GM15510 (cell line): Measurements from ENCODE around the gene ROR1.

Experiments
- POLR2A ChIP-seq: IDR thresholded peaks from 3 replicates; pipeline ENCODE4 v1.6.1; 2011; ENCODE audit warnings: borderline replicate concordance; ENCODE audit not compliant: insufficient read length; ENCODE audit errors: extremely low read depth

ROR1 gene

DNA sequence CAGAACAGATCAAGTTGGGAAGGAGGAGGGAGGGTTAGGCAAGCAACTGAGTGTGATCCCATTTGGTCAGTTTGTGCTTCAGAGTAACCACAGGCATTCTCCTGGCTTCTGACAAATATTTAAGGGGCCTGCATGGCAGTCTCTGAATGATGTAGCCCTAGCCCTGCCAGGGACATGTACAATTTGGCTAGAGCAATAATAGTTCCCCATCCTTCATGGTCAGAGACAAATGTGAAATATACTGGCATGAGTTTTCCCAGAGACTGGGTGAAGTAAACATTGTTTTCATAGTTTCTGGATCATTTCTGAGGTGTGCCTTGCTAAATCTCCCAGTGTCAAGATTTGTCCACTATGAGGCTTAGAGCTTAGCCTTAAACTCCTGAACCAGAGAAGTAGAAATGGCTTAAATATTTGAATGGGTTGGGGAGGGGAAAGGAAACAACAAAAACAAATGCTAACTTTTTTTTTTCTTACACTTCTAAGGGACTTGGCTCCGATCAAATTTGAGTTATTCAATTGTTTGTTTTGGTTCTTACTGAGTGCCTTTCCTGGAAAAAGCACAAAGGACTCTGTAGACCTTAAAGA lies 387.6 kb downstream of the ROR1 start:
- no peak for TF ChIP-seq POLR2A

DNA sequence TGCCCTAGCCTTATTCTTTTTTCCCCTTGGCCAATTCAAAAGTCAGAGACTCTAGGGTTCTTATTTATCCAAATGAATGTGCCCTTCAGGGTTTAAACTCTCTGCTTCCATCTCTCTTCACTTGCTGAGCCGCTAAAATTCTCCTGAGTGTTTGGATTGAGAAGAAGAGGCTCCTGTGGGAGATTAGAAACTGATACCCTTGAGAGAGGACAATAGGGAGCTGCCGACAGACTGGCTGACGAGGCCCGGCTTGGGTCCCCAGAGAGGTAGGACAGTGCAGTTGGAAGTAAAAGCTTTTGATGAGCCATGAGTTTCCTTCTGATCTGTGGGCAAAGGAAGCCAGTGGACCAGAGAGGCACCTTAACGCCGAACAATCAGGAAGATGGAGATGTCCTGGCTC lies 388.3 kb downstream of the ROR1 start:
- TF ChIP-seq POLR2A = no peak

DNA sequence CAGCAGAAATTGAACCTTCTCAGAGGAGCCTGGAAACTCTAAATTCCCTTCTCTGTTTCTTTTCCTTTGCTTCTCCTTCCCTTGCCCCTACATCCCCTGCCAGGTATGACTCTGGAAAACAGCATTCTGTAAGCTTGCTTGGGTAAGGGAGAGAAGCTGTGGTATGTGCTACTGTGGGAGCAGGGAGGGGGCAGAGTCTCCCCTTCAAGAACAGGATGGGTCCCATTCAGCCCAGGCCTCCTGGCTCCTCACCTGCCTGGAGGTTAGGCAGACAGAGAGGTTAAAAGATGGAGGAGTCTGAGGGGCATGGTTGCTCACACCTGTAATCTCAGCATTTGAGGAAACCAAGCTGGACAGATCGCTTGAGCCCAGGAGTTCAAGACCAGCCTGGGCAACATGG lies 389.0 kb downstream of the ROR1 start:
- no peak for TF ChIP-seq POLR2A

DNA sequence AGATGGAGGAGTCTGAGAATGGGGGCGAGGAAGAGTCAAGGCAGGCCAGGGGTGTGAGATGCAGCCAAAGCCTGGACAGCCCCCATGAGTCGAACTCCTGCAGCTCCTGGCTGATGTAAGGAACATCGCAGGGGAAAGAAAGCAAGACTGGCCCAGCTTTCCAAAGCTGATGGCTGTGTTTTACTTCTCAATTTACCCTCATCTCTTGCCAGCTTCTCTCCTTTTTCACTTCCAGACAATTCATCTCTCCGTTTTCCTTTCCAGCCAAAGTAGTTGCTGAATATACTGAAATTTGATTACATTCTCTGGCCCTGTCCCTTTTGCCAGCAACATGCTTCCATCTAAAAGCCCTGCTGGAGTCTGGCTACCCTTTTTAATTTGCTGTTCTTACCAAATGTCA lies 389.6 kb downstream of the ROR1 start:
- TF ChIP-seq POLR2A = no peak

DNA sequence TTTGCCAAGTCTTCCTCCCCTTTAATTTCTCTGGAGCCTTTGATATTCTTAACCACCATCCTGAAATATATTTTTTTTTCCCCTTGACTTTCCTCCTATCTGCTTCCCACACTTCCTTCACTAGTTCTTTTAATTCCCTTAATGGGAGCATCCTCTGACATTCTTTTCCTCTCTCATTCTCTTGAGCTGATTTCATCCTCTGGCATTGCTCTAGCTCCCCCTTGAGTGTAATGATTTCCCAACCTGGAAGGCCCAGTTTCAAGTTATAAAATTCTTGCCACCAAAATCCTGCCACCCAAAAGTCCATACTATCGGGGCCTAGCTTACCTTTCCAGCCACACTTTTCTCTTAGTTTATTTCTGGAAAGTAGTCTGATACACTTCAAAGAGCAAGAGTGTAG lies 390.2 kb downstream of the ROR1 start:
- no peak for TF ChIP-seq POLR2A

DNA sequence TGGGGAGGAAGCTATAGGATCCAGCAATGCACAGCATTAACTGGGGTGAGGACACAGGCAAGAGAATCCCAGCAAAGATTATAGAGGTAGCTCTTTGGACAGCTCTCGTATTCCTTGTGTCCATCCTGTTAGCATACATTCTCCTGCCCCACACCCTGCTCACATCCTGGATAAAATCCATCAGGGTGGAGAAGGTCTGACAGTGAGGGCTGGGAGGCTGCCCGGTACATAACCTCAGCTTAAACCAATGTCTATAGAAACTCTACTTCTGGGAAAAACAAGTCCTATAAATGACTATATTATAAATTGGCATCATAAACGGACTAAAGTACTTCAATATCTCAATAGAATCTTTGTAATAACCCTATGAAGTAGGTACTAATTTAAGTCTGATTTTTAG lies 392.8 kb downstream of the ROR1 start:
- TF ChIP-seq POLR2A = no peak

DNA sequence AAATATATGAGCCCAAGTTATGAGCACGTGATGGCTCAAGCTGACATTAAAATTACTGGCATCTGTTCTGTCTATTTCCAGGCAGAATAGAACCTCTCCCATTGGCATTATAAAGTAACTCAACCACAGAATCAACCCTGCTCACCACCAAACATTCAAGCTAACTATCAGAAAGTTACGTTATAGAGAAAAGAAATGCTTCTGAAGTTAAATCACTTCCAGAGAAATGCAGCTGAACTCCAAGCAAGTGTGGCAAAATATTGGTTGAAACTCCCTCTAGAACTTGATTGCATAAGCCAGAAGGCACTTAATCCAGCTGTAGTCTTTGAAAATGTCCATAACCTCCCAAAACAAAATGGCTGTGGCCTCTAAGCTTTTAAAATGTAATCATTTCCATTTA lies 393.4 kb downstream of the ROR1 start:
- TF ChIP-seq POLR2A = no peak

DNA sequence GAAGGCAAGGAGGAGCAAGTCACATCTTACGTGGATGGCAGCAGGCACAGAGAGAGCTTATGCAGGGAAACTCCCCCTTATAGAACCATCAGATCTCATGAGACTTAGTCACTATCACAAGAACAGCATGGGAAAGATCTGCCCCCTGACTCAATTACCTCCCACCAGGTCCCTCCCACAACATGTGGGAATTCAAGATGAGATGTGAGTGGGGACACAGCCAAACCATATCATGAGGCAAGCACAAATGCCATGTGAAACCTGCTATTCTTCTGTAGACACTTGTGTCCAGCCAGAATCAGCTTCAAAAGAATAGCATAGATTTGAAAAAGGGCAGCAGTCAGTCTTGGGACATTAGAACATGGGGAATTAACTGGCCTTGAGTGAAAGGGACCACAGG lies 397.4 kb downstream of the ROR1 start:
- TF ChIP-seq POLR2A = no peak

DNA sequence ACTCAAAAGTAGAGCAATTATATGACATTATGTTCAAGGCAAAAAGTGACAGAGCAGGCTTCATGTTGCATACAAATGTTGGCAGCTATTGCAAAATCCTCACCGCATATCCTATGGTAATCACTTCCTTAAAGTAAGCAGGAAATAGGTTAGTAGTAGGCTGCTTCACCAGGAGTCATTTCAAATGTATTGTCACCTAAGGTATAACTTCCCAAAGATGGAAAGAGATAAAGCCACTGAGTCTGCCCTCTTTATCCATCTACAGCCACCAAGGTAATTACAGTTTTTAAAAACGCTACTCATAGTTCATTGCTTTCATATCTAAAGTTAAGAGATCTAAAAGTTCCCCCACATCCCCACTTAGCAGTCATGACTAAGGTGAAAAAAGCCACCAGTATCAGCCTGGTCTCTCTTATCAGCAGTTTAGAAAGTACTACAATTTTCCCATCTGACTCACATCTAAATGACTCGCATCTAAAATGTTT lies 398.0 kb downstream of the ROR1 start:
- no peak for TF ChIP-seq POLR2A

DNA sequence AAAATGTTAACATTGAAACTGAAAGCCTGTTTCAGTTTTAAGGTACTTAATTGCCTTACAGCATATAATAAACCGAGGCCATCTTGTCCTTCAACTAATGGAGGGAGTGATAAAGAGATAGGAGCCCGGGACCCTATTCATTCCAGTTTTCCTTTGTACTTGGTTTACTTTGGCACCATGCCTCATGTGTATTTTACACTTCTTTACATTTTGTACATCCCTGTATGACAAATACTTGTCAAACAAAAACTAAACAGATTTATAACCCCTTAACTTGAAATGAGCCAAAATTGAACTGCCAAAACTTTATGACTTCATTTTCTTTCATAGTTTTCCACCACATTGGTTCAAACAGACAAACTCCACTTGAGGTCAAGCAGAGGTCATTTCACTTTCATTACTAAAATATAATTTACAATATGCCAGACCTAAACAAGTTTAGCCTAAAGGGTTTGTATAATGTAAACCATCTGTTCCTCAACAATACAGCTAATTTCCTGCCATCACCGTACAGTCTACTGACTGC lies 398.7 kb downstream of the ROR1 start:
- TF ChIP-seq POLR2A = no peak

DNA sequence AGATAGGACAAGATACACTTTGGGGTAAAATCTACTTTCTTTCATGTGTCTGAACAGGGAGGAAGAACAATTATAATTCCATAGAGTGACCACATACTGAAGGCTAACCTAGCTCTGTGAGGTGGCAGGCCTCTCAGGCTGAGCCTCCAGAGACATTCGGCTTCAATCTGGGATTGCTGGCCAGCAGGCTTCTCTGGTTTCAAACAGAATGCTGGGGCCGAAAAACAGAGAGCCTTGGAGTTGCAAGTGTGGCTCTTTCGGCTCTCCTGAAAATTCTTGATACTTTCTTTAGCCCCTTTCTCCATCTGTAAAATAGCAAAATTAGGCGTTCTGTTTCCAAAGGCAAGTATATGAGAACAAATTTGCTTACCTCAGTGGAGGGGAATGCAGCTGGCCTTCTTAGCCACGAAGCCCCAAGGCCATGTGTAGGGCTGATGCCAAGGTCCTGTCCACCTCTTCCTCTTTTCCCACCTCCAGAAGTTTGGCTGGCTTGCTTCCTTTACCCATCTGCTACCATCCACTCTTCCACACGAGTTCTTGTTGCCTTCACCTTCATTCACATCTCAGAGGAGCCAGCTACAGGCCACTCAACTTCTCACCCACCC lies 399.6 kb downstream of the ROR1 start:
- TF ChIP-seq POLR2A = no peak

DNA sequence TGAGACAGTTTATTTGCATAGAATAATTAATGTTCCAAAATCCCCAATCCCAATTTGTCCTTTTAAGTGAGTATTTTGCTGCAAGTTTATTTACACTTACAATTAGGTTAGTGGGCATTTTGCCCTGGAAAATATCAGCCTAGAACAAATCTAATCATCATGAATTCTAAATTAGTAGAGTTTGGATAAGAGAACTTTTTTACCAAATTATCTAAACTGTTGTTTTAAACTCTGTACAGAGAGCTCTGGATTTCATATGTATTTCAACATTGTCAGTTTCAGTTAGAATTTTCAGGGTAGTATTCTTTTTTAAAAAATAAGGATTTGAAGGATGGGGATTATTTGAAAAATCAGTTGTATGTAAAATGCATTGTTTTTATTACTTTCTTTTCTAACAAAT lies 401.8 kb downstream of the ROR1 start:
- TF ChIP-seq POLR2A = no peak

DNA sequence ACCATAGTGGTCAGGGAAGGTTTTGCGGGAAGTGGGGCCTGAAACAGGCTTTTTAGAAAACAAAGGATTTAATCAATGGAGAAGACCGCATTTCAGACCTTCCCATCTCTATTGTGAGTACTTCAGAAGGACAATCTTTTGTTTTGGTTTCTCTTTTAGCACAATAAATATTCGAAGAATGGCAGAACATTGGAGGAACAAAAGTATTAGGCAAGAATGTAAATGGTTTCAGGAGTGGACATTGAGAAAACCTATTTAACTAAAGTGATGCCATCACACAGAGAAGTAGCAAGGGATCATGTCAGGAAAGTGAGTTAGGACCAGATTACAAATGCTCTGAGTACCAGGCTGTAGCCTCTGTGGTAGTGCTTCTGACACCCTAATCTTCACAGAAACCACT lies 402.8 kb downstream of the ROR1 start:
- TF ChIP-seq POLR2A = no peak

DNA sequence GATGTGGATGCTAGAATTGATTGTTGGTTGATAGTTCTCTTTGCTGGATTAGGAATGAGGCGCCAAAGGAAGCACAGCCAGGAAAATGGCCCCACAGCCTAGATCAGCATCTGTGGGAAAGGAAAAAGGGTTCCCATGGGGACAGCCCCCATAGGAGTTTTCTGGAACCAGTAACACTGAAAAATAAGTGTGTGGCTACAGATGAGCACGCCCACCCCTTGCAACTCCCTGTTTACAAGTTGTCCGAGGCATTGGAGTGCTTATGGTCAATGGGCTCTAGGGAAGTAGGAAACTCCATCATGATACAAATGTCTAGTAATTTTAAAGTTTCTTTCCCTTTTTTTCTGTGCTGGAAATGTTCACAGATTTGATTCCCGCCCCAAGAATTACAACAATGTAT lies 405.8 kb downstream of the ROR1 start:
- no peak for TF ChIP-seq POLR2A

DNA sequence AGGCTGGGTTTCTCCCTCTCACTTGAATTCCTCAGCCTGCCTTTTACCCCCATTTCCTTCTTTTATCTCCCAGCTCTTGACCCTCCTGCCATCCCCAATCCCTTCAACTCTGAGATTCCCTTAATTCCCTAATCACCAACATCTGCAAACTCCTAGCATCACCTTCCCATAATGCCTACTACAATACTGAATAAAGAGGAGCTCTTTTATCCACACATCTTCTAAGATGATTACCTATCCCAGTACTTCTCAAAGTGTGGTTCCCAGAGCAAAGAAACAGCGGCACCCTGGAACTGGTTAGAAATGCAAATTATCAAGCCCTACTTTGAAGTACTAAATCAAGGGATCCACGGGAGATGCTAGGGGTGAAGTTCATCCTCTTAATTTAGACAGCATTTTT lies 408.4 kb downstream of the ROR1 start:
- TF ChIP-seq POLR2A = no peak

DNA sequence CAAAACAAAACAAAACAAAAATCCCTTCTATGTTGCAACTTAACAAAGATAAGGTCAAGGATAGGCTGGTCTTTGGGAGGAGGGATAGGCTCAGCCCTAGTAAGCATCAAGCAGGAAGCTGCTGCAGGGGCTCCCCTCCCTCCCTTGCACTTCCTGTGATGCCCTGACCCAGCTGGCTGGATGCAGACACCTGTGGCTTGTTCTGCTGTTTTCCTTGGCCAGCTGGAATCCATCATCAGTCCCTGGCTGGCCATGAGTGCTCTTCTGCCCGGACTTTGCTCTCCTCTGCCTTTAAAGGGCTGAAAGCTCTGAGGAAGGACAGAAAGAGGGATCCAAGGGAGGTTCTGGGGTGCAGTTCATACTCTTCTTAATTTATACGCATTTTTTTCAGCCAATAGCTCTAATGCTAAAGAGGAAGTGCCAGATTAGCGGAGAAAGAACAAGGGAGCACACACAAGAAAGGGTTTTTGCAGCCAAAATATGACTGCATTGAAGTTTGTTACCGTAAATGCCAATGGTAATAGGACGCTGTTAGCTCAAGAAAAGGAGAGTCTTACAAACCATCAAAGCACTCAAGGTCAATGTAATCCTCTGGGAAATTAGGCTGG lies 409.7 kb downstream of the ROR1 start:
- TF ChIP-seq POLR2A = no peak
